ENCODE data around the gene SH3BP1. TPM values are rescaled to one million over a fixed set of nuclear protein-coding genes. Genes with fewer than 3 reads are reported as not detected.
A peak's percentile ranks its signal among the peaks of the same experiment; 100 is the strongest.
"Not testable (repeated sequence)": the region's sequence is repeated elsewhere in the genome, so short reads cannot be mapped to it uniquely, and the experiment has no call there.

Gene SH3BP1
- 46.7 and 50.4 TPM in 2 replicates for total RNA-seq (2014; rRNA removed; shearing (Covaris generic))
- 9.5 and 10.9 TPM in 2 replicates for polyA plus RNA-seq (2016; fragmentation: Nextera tagmentation; extraction: Ambion mirVana)
- long read RNA-seq, partial matches to known transcripts, result 0 of 2 reads
- long read RNA-seq, other reads (novel, unspliced or antisense), result 2 of 2 reads

GRCh38 chr22:37639070-37639760 lies at the start of gene SH3BP1:
Gene SH3BP1, plus strand, starts transcription at chr22:37639669. Its CDS starts 119 bp downstream, at chr22:37639788.
- peak within 1 kb of the TSS; percentile 97 for H3K4me2 ChIP-seq
- peak; percentile 87 for DNase-seq (ENCODE audit: low spot score)
- H3K9me3 Mint-ChIP-seq, result no peaks in the 10 kb centered on the region
- H3K27ac Mint-ChIP-seq, result no peak within 1 kb of the TSS
- ATAC-seq, result peak; percentile 61
- no peaks in the 10 kb centered on the region for H3K9me2 ChIP-seq (ENCODE audit: insufficient read depth)
- peaks cover 33% of the 10 kb centered on the region for H3K4me1 Mint-ChIP-seq
- H3K27ac ChIP-seq (ENCODE audit: low read depth), result no peak within 1 kb of the TSS
- peaks cover 8% of the 10 kb centered on the region for H3K36me3 Mint-ChIP-seq (ENCODE audit: low read depth)
- H3K27me3 Mint-ChIP-seq (ENCODE audit: insufficient read depth, low read depth, poor library complexity), result peaks cover 26% of the 10 kb centered on the region
- TF ChIP-seq POLR2AphosphoS5 (IDR thresholded peaks at IDR 0.05; ENCODE audit: low read depth) (peak; percentile 30; the same call in 1 of the 2 replicates), ZNF462 (CRISPR knock-in tag; IDR thresholded peaks at IDR 0.05) (no peak), CTCF (conservative IDR thresholded peaks at IDR 0.05; ENCODE audit: low read depth in 2 of 2) (no peak), CREB1 (CRISPR knock-in tag; IDR thresholded peaks at IDR 0.05; ENCODE audit: low read depth) (0 out of 2 replicates have a peak, but pooled peaks have one; percentile 4)
- no peaks in the 10 kb centered on the region for H3K36me3 ChIP-seq (ENCODE audit: insufficient read depth)
- H3K27me3 ChIP-seq (ENCODE audit: insufficient read depth), result no peaks in the 10 kb centered on the region
- H4K20me1 ChIP-seq (replicated peaks; ENCODE audit: insufficient read depth), result peaks cover 4% of the 10 kb centered on the region; the same call in 1 of the 2 replicates
- peaks cover 40% of the 10 kb centered on the region for H3F3A ChIP-seq (replicated peaks; ENCODE audit: low read depth)
- peak within 1 kb of the TSS; percentile 78 for H3K4me3 Mint-ChIP-seq
- peaks cover 21% of the 10 kb centered on the region for H3K4me1 ChIP-seq (ENCODE audit: insufficient read depth)
- H3K79me2 ChIP-seq (replicated peaks; ENCODE audit: insufficient read depth), result peaks cover 6% of the 10 kb centered on the region; the same call in 1 of the 2 replicates
- peak within 1 kb of the TSS; percentile 89 for H3K4me3 ChIP-seq
- peak within 1 kb of the TSS; percentile 78; the same call in 1 of the 2 replicates for H2AFZ ChIP-seq

GRCh38 chr22:37591081-37591480 lies 48.4 kb upstream of the SH3BP1 start:
- not testable (repeated sequence) for ATAC-seq; H3K27me3 ChIP-seq (ENCODE audit: insufficient read depth); H3F3A ChIP-seq (replicated peaks; ENCODE audit: low read depth); H3K27ac ChIP-seq (ENCODE audit: low read depth); H3K4me3 ChIP-seq; H3K4me1 ChIP-seq (ENCODE audit: insufficient read depth); H2AFZ ChIP-seq; H3K4me3 Mint-ChIP-seq; H3K4me1 Mint-ChIP-seq; H3K9me2 ChIP-seq (ENCODE audit: insufficient read depth); H3K79me2 ChIP-seq (replicated peaks; ENCODE audit: insufficient read depth); DNase-seq (ENCODE audit: low spot score); H3K4me2 ChIP-seq; H3K27me3 Mint-ChIP-seq (ENCODE audit: insufficient read depth, low read depth, poor library complexity); H3K9me3 Mint-ChIP-seq; H3K36me3 Mint-ChIP-seq (ENCODE audit: low read depth); H3K36me3 ChIP-seq (ENCODE audit: insufficient read depth); H4K20me1 ChIP-seq (replicated peaks; ENCODE audit: insufficient read depth); H3K27ac Mint-ChIP-seq

Data from GM23338 (cell line).